Measurements from ENCODE around the gene GPC5. TPM values are rescaled to one million over a fixed set of nuclear protein-coding genes. Genes with fewer than 3 reads are reported as not detected.
"Not testable (repeated sequence)": the region's sequence is repeated elsewhere in the genome, so short reads cannot be mapped to it uniquely, and the experiment has no call there.

GPC5 gene
- total RNA-seq, 3 donors from 2014 or later: 0.13 to 0.16 TPM; not detected in 1

DNA sequence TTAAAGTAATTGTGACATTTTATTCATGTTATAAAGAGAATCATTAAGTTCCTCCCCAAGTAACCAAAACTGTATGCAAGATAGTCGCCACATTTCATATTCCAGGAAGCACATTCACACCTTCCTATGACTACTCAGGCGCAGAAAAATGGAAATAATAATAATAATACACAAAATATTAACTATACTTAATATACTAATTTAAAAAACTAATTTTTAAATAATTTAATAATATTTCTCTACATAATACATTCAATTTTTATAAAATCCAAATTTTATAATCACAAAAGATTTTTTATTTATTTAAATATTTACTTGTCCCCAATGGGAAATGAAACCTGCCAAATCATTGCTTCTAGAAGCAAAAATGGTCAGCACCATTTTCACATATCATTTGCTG lies 1030.8 kb downstream of the GPC5 start:
- DNase-seq (no peak), ATAC-seq (no peak)
- Mint-ChIP-seq H3K27me3 (ENCODE audit: low read depth) (no peaks in the 10 kb centered on the region), H3K9me3 (peaks cover 21% of the 10 kb centered on the region), H3K36me3 (ENCODE audit: insufficient read depth) (no peaks in the 10 kb centered on the region), H3K4me1 (ENCODE audit: low read depth) (no peaks in the 10 kb centered on the region), H3K4me3 (no peak overlapping the region)

- no peak overlapping the region for H3K4me3 Mint-ChIP-seq
- H3K4me1 Mint-ChIP-seq (ENCODE audit: low read depth): no peaks in the 10 kb centered on the region
- no peak for DNase-seq
- no peaks in the 10 kb centered on the region for H3K36me3 Mint-ChIP-seq (ENCODE audit: insufficient read depth)
- H3K9me3 Mint-ChIP-seq: peaks cover 16% of the 10 kb centered on the region
- ATAC-seq: no peak
- H3K27me3 Mint-ChIP-seq (ENCODE audit: low read depth): no peaks in the 10 kb centered on the region
Observed at GRCh38 chr13:92433386-92433785, 1035.0 kb downstream of the GPC5 start.

DNA sequence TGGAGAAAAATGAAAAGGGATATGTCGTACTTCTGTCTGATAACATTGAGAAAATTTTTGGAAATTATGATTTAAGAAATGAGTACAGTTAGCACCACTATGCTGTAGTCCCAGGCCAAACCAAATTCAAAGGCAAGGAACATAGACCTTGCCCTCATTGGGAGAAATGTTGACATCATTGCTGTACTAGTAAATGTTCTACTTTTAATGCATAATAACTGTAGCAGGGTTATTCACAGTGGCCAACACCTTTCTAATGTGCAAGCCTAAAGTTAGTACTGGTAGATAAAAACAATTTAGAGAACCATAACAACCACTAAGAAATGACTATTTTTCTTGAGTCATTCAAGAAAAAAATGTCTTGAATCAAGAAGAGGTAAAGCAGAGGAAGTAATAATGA lies 1035.5 kb downstream of the GPC5 start:
- ATAC-seq (no peak), DNase-seq (no peak)
- Mint-ChIP-seq H3K4me3 (no peak overlapping the region), H3K27me3 (ENCODE audit: low read depth) (no peaks in the 10 kb centered on the region), H3K36me3 (ENCODE audit: insufficient read depth) (no peaks in the 10 kb centered on the region), H3K9me3 (peaks cover 20% of the 10 kb centered on the region), H3K4me1 (ENCODE audit: low read depth) (no peaks in the 10 kb centered on the region)

DNA sequence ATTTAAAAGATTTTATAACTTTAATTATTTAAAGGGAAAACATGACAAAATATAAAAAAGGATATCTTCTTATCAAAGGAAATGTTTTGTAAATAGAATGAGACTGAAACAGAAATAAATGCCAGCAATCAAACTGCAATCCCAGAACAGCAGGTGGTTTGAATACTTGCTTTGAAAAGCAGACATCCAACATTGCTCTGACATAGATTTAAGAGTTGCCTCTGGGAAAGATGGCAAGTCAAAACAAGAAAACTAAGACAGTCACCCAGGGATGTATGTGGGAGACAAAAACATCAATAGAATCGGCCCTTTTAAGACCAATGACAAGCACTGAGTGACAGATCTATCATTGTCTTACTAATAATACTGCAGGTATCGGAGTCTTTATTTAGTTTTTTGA lies 1038.5 kb downstream of the GPC5 start:
- ATAC-seq (no peak), DNase-seq (no peak)
- Mint-ChIP-seq H3K4me1 (ENCODE audit: low read depth) (no peaks in the 10 kb centered on the region), H3K36me3 (ENCODE audit: insufficient read depth) (no peaks in the 10 kb centered on the region), H3K9me3 (peaks cover 15% of the 10 kb centered on the region), H3K4me3 (no peak overlapping the region), H3K27me3 (ENCODE audit: low read depth) (no peaks in the 10 kb centered on the region)

DNA sequence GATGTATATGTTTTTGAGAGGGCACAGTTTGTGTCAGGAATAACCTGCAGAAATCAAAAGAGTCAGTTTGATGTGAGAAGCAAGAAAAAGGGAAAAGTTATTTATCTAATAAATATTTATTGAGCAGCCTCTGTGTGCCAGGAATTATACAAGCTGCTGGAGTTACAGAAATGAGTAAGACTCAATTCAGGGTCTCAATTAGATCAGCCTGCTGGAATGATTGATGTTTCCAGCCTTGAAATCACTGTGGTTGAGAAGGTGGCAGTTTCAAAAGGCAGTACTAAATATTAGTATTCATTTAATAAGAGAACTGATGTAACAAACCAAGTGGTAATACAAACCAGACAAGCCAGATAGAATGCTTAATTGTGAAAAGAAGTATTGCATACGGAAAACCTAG lies 1045.8 kb downstream of the GPC5 start:
- ATAC-seq (no peak), DNase-seq (no peak)
- peaks cover 11% of the 10 kb centered on the region for H3K9me3 Mint-ChIP-seq
- H3K36me3 Mint-ChIP-seq (ENCODE audit: insufficient read depth): no peaks in the 10 kb centered on the region
- H3K27me3 Mint-ChIP-seq (ENCODE audit: low read depth): no peaks in the 10 kb centered on the region
- H3K4me1 Mint-ChIP-seq (ENCODE audit: low read depth): no peaks in the 10 kb centered on the region
- no peak overlapping the region for H3K4me3 Mint-ChIP-seq

DNA sequence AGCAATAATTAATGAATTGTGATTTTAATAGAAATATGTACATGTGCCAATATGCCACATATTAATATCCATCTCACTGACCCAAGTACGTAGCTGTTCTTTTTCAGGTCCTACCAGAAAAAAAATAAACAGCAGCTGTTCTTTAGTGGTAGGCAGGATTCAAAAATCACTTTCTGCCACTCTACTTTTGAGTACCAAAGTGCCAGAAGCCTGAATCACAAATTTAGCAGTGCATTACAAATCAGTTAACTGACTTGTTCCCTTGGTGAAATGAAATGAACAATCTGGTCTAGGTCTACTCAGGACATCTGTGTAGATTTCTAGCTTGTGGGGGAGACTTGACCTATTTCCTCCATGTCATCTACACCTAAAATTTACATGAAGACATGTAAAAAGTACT lies 1052.6 kb downstream of the GPC5 start:
- Mint-ChIP-seq H3K27me3 (ENCODE audit: low read depth) (no peaks in the 10 kb centered on the region), H3K4me1 (ENCODE audit: low read depth) (no peaks in the 10 kb centered on the region), H3K36me3 (ENCODE audit: insufficient read depth) (no peaks in the 10 kb centered on the region), H3K9me3 (peaks cover 10% of the 10 kb centered on the region), H3K4me3 (no peak overlapping the region)
- DNase-seq (no peak), ATAC-seq (no peak)

DNA sequence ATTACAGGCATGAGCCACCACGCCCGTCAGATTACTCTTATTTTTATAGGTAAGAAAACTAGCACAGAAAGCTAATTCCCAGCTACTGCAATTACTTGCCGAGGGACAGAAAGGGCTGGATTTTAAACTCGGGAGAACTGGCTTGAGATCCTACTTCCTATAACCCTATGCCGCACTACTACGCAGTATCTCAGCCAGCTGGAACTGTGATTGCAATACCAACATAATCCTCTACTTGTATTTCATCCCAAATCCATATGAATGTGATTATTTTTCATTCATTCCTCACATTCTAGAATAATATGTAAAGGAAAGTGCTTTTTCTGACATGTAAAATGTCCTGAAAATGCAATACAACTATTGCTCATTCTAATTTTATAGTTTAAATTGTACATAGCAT lies 1054.4 kb downstream of the GPC5 start:
- Mint-ChIP-seq H3K27me3 (ENCODE audit: low read depth) (no peaks in the 10 kb centered on the region), H3K9me3 (peaks cover 4% of the 10 kb centered on the region), H3K4me3 (no peak overlapping the region), H3K36me3 (ENCODE audit: insufficient read depth) (no peaks in the 10 kb centered on the region), H3K4me1 (ENCODE audit: low read depth) (no peaks in the 10 kb centered on the region)
- DNase-seq (no peak), ATAC-seq (no peak)

DNA sequence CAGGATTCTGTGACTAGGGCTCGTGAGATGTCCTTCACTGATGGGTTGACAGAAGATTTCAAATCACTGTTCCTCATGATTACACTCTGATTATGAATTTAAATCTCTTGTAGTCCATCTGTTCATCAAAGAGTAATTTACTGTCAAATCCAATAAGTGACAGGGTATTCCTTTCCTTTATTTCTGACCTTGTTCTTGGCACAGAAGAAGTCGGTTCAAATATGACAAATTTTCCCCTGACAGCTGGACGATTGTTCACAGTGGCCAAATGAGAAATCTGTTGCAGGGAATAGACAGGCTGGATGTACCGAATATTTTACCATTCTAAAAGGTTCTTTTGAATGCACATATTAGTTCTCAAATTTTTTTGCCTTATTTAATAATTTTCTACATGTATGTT lies 1060.9 kb downstream of the GPC5 start:
- no peaks in the 10 kb centered on the region for H3K27me3 Mint-ChIP-seq (ENCODE audit: low read depth)
- H3K4me1 Mint-ChIP-seq (ENCODE audit: low read depth): no peaks in the 10 kb centered on the region
- no peak overlapping the region for H3K4me3 Mint-ChIP-seq
- ATAC-seq (no peak), DNase-seq (no peak)
- peaks cover 5% of the 10 kb centered on the region for H3K9me3 Mint-ChIP-seq
- no peaks in the 10 kb centered on the region for H3K36me3 Mint-ChIP-seq (ENCODE audit: insufficient read depth)

- no peaks in the 10 kb centered on the region for H3K27me3 Mint-ChIP-seq (ENCODE audit: low read depth)
- no peak overlapping the region for H3K4me3 Mint-ChIP-seq
- ATAC-seq (no peak), DNase-seq (no peak)
- peaks cover 5% of the 10 kb centered on the region for H3K9me3 Mint-ChIP-seq
- H3K4me1 Mint-ChIP-seq (ENCODE audit: low read depth): no peaks in the 10 kb centered on the region
- no peaks in the 10 kb centered on the region for H3K36me3 Mint-ChIP-seq (ENCODE audit: insufficient read depth)
Observed at GRCh38 chr13:92460479-92460878, 1062.1 kb downstream of the GPC5 start.

DNA sequence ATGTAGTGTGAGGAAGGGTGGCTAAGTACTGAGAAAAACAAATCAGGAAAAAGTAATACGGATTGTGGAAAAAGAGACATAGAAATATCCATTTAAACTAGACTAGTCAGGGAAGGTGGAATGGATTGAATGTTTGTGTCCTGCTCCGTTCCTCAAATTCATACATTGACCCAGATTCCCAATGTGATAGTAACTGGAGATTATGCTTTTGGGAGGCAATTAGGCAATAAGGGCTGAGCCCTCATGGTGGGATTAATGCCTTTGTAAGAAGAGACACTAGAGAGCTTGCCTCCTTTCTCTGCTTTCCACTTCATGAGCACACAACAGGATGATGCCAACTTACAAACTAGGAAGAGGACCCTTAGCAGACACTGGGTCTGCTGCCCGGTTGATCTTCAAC lies 1063.0 kb downstream of the GPC5 start:
- no peak for ATAC-seq
- DNase-seq: no peak
- peaks cover 5% of the 10 kb centered on the region for H3K9me3 Mint-ChIP-seq
- H3K4me1 Mint-ChIP-seq (ENCODE audit: low read depth): no peaks in the 10 kb centered on the region
- H3K27me3 Mint-ChIP-seq (ENCODE audit: low read depth): no peaks in the 10 kb centered on the region
- no peaks in the 10 kb centered on the region for H3K36me3 Mint-ChIP-seq (ENCODE audit: insufficient read depth)
- H3K4me3 Mint-ChIP-seq: no peak overlapping the region

DNA sequence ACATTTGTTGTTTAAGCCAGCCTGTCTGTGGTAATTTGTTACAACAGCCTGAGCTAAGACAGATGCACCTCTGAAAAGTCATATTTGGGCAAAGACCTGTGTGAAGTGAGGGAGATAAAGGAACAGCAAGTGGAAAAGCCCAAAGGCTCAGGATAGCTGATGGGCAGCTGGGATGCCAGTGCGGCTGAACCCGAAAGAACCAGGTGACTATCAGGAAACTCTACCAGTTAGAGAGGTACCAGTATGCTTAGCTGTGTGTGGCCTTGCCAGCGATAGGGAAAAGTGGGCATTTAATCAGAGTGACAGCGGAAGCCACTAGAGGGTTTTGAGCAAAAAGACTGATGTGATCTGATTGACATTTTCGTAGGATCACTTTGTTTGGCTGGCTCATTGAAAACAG lies 1063.4 kb downstream of the GPC5 start:
- ATAC-seq (no peak), DNase-seq (no peak)
- H3K4me3 Mint-ChIP-seq: no peak overlapping the region
- H3K36me3 Mint-ChIP-seq (ENCODE audit: insufficient read depth): no peaks in the 10 kb centered on the region
- peaks cover 5% of the 10 kb centered on the region for H3K9me3 Mint-ChIP-seq
- no peaks in the 10 kb centered on the region for H3K4me1 Mint-ChIP-seq (ENCODE audit: low read depth)
- H3K27me3 Mint-ChIP-seq (ENCODE audit: low read depth): no peaks in the 10 kb centered on the region

DNA sequence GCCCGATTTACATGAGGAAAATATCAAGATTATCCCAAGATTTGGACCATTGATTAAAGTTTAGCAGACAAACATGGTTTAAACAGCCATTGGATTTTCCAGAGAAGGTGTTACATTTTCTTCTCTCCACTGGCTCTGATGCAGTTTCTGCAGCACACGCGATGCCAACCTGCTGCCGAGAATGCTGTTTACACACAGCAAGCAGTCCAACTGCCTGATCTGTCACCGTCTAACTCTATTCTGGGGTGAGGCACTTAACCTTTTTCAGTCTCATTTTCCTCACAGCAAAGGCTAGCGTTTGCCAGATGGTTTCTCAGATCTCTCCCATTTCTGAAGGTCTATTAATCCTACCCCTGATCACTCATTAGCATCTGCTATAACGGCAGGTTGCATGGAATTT lies 1064.7 kb downstream of the GPC5 start:
- Mint-ChIP-seq H3K9me3 (peaks cover 5% of the 10 kb centered on the region), H3K27me3 (ENCODE audit: low read depth) (no peaks in the 10 kb centered on the region), H3K4me1 (ENCODE audit: low read depth) (no peaks in the 10 kb centered on the region), H3K4me3 (no peak overlapping the region), H3K36me3 (ENCODE audit: insufficient read depth) (no peaks in the 10 kb centered on the region)
- ATAC-seq (no peak), DNase-seq (no peak)

DNA sequence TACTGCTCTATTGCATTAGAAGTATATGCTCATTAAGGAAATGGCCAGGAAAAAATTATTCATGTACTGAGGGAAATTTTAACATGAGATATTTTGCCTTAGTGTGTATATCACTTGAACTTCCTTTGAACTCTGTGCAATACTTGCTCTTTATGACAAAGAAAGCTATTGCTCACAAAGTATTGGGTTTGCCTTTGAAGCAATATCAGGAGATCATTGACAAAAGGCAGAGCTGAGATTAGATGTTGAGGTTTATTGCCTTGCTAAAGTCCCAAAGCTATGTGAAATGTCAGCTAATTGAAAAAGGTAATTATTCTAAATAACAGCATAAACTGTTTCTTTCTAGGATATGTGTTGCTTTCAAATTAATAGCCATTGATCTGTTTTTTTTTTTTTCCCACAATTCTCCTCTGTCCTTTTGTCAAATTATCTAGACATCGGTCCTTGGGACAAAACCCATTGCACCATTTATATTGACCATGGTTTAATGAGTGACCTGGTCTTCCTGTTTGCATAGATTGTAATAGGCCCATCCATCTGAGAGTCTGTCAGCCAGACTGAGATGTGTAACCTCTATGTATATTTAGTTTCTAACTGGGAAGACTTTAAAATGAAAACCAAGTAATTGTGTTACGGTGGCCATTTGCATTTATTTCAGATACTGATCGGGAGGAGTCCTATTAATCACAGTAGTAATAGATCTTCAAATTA lies 1075.5 kb downstream of the GPC5 start:
- Mint-ChIP-seq H3K9me3 (peaks cover 6% of the 10 kb centered on the region), H3K27me3 (ENCODE audit: low read depth) (no peaks in the 10 kb centered on the region), H3K4me3 (no peak overlapping the region), H3K4me1 (ENCODE audit: low read depth) (no peaks in the 10 kb centered on the region), H3K36me3 (ENCODE audit: insufficient read depth) (no peaks in the 10 kb centered on the region)
- DNase-seq: no peak
- no peak for ATAC-seq

GRCh38 chr13:92480387-92480786 lies 1082.0 kb downstream of the GPC5 start:
- Mint-ChIP-seq H3K27me3 (ENCODE audit: low read depth) (no peaks in the 10 kb centered on the region), H3K9me3 (peaks cover 9% of the 10 kb centered on the region), H3K36me3 (ENCODE audit: insufficient read depth) (no peaks in the 10 kb centered on the region), H3K4me1 (ENCODE audit: low read depth) (no peaks in the 10 kb centered on the region), H3K4me3 (no peak overlapping the region)
- DNase-seq (no peak), ATAC-seq (no peak)

GRCh38 chr13:92482790-92483189 lies 1084.4 kb downstream of the GPC5 start:
- not testable (repeated sequence) for H3K4me3 Mint-ChIP-seq; H3K36me3 Mint-ChIP-seq (ENCODE audit: insufficient read depth); H3K4me1 Mint-ChIP-seq (ENCODE audit: low read depth); H3K9me3 Mint-ChIP-seq; DNase-seq; H3K27me3 Mint-ChIP-seq (ENCODE audit: low read depth); ATAC-seq

- no peak for DNase-seq
- peaks cover 8% of the 10 kb centered on the region for H3K9me3 Mint-ChIP-seq
- no peak overlapping the region for H3K4me3 Mint-ChIP-seq
- ATAC-seq: no peak
- H3K36me3 Mint-ChIP-seq (ENCODE audit: insufficient read depth): no peaks in the 10 kb centered on the region
- no peaks in the 10 kb centered on the region for H3K27me3 Mint-ChIP-seq (ENCODE audit: low read depth)
- no peaks in the 10 kb centered on the region for H3K4me1 Mint-ChIP-seq (ENCODE audit: low read depth)
Observed at GRCh38 chr13:92483894-92484293, 1085.5 kb downstream of the GPC5 start.

Measured in activated T-cell treated with anti-CD3 and anti-CD28 coated beads, Interleukin-2, amount 50 U/mL, for 4 hours (primary cell).